ENCODE data around the gene ZDHHC11B. TPM values are rescaled to one million over a fixed set of nuclear protein-coding genes. Genes with fewer than 3 reads are reported as not detected.
"Not testable (repeated sequence)": the region's sequence is repeated elsewhere in the genome, so short reads cannot be mapped to it uniquely, and the experiment has no call there.

ZDHHC11B gene
- polyA plus RNA-seq, 3 donors = 4.3 to 5.4 (median 4.4) TPM

DNA sequence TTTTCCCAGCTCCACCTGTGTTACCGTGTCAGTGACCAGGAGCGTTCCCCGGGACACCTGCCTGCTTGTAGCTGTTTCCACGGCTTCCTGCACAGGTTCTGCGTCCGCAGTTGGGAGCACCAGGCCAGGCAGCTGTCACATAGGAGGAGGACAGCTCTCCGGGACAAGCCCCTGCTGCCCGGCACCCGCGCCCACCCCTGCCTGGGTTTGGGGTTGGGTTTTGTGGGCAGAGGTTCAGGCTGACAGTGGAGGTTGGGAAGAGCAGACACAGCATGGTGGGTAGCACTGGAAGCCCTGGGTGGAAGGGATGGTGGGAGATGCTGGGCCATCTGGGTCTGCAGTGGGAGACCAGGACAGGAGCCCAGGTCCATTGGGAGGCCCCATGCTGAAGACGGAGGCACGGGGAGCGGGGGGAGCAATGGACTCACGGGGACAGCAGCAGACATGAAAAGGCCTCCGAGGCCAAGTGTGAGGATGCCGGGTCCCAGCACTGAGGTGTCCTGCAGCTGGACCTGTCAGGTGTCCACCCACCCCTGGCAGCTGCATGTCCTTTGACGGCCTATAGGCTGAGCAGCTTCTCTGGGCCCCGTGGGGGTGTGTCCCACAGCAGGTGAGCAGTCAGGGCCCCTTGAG, 2.8 kb upstream of the ZDHHC11B start:
- DNase-seq (ENCODE audit: low read depth in 3 of 3, low spot score in 2 of 3) = not testable (repeated sequence)

DNA sequence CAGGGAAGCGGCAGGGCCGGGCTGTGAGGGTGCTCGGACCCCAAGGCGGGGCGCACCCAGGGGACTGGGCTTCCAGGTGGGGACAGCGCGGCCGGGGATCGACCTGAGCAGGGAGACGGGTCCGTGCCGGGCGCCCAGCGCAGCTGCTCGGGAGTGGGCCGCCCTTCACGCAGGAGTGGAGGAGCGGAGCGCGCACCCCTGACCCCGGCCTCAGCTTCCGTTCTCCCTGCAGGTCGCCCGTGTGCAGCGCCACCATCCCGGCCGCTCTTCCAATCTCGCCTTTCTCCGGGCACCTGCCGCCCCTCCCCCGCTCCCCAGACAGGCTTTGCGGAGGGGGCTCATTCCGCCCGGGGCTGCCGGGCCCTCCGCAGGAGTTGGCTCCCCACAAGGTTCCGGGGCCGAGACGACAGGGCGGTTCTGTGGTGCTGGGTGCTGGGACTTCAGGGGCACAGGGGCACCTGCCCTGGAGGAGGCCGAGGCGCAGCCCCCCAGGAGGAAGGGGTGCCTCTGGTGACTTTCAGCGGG, 714 bp upstream of the ZDHHC11B start:
- not testable (repeated sequence) for DNase-seq (ENCODE audit: low read depth in 3 of 3, low spot score in 2 of 3)

GRCh38 chr5:783881-784427, 575 bp downstream of the ZDHHC11B start:
- DNase-seq (ENCODE audit: low read depth in 3 of 3, low spot score in 2 of 3) = not testable (repeated sequence)

DNA sequence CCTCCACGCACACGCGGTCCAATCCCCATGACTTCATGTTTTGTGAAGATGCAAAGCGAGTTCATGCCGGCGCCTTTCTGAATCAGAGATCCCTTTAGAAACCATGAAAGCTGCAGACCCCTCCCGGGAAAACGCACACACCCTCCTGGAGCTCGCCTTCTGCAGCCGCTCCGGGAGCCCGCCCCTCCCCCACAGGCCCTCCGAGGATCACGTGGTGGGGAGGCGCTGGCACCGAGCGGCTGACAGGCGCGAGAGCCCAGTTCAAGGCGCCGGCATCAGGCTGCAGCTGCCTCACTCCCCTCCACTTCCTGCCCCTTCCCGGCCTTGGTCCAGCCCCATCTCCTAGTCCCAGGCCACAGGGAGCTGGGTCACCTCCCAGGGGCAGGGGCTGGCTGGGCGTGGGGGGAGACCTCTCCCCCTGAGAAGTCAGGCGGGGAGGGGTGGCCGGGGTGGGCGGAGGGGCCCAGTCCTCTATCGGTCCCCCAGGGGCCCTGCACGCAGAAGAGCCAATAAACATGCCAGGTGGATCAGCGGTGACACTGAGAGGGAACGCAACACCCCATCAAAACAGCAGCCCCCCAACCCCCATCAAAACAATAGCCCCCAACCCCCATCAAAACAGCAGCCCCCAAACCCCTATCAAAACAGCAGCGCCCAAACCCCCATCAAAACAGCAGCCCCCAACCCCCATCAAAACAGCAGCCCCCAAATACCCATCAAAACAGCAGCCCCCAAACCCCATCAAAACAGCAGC, 1.3 kb downstream of the ZDHHC11B start:
- DNase-seq (ENCODE audit: low read depth in 3 of 3, low spot score in 2 of 3) = not testable (repeated sequence)

DNA sequence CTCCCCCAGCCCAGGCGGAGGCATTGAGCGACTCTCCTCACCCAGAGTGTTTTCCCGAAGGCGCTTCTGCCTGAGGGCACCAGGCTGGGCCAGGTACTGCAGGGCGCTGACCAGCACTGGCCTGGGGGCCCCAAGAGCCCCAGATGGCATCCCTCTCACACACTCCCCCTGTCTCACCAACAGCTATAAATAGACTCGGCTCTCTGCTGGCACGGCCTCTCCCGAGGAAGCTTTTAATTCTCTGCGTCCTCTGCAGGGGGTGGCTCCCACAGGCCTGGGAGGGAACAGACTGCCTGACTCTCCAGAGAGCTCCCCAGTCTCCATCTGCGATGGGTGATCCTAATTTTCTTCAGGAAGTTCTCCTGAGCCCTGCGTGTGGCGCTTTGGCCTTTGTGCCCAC, 2.2 kb downstream of the ZDHHC11B start:
- not testable (repeated sequence) for DNase-seq (ENCODE audit: low read depth in 3 of 3, low spot score in 2 of 3)

DNA sequence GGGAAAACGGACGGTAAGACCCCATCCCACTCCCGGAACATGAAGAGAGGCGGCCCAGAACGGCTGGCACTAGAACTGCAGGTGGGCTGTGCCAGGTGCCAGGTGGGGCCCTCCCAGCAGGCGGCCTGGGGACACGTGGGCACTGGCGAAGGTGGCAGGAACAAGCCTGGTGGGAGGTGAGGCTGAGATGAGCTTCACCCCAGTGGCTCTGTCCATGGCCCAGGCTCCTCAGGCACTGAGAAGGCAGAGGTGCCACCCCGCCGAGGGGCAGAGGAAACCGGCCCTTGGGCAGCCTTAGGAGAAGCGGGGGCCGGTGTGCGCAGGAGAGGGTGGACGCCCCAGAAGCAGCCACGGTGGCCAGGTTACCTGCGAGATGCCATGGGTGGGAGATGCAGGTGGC, 4.0 kb downstream of the ZDHHC11B start:
- DNase-seq (ENCODE audit: low read depth in 3 of 3, low spot score in 2 of 3) = not testable (repeated sequence)

DNA sequence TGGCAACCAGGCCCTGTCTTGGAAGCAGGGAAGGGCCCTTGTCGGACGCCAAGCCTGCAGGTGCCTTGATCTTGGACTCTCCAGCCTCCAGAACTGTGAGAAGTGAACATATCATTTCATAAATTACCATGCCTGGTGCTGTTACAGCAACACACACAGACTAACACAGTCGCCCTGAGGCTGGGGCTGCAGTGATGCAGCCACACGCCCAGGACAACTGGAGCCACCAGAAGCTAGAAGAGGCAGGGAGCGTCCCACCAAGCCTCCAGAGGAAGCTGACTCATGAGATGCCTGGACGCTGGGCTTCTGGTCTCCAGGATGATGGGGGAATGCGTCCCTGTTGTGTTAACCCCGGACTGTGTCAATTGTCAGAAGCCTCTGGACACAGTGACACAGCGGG, 5.6 kb downstream of the ZDHHC11B start:
- DNase-seq (ENCODE audit: low read depth in 3 of 3, low spot score in 2 of 3) = not testable (repeated sequence)

DNA sequence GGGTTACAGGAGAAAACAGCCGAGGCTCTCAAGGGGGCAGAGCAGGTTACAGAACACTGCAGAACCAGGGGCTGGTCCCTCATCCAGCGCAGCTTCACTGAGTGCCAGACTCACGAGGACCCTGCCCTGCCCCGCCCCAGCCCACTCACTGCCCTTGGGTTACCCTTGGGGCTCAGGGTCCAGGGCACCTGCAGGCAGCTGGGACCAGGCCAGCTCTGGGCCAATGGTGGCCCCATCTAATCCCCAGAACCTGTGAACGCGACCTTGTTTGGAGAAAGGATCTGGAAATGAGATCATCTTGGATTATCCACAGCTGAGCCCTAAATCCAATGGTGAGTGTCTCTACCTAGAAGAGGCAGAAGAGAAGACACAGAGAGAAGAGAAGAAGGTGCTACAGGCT, 6.1 kb downstream of the ZDHHC11B start:
- not testable (repeated sequence) for DNase-seq (ENCODE audit: low read depth in 3 of 3, low spot score in 2 of 3)

DNA sequence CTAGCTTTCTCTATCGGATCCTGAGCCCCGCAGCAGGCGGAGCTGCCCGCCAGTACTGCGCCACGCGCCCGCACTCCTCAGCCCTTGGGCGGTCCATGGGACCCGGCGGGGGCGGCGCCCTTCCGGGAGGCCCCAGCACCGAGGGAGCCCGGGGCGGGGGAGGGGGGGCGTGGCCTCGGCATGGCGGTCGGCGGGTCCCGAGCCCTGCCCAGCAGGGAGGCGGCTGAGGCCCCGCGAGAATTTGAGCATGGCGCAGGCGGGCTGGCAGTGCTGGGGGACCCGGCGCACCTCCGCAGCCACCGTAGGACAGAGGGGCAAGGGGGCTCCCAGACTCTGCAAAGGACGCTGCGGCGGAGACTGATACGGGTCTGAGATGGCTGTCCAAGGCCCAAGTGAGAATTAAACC, 6.8 kb downstream of the ZDHHC11B start:
- DNase-seq (ENCODE audit: low read depth in 3 of 3, low spot score in 2 of 3) = no peak

- DNase-seq (ENCODE audit: low read depth in 3 of 3, low spot score in 2 of 3) = no peak
Observed at GRCh38 chr5:776862-777711, 7.4 kb downstream of the ZDHHC11B start.

DNA sequence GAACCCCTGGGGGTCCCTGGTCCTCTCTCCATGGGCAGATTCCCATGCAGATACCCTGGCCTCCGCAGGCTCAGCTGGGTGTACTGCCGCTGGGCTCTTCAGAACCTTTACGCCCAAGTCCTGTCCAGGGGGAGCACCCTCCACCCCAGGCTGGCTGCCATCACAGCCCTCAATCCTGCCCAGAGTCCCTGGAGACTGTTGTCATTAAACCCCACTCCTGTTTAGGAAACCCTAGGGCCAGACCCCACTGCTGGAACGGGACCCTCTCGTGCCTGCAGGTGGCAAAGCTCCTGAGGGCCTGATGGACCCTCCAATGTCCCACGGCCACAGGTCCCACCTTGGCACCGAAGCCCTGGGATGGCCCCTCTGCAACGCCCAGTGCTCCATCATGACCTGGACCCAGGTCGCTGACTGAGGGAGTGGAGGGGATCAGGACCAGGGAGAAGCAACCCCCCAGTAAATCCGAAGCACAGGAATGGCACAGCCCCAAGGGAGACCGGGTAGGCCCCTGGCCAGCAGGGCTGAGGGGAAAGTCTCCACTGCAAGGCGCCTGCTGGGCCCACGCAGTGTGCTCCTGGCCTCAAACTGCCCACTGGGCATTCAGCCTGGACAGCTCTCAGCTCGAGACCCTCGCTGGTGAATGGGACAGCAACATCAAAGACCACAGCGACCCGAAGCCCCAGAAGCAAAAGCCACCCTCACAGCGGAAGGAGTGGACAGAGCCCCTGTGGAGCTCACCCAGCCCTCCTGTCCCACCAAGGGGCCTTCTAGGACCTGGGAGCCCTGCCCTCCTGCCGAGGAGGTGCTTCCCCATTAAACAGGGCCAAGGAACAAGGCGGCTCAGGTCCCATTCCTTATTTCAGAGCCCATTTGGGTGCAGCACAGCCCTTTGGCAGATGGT, 8.3 kb downstream of the ZDHHC11B start:
- DNase-seq (ENCODE audit: low read depth in 3 of 3, low spot score in 2 of 3) = no peak

GRCh38 chr5:775595-775960, 9.0 kb downstream of the ZDHHC11B start:
- DNase-seq (ENCODE audit: low read depth in 3 of 3, low spot score in 2 of 3) = not testable (repeated sequence)

- DNase-seq (ENCODE audit: low read depth in 3 of 3, low spot score in 2 of 3) = not testable (repeated sequence)
Observed at GRCh38 chr5:774854-775505, 9.5 kb downstream of the ZDHHC11B start.

DNA sequence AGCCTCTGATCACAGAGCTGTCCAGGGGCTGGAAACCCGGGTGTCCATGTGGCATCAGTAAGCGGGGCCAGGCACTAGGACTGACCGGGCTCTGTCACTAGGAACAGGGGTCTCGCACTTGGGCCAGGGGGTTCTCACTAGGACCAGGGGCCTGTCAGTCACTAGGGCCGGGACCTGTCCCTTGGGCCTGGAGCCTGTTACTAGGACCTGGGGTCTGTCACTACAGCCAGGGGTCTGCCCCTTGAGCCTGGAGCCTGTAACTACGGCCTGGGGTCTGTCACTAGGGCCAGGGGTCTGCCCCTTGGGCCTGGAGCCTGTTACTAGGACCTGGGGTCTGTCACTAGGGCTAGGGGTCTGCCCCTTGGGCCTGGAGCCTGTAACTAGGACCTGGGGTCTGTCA, 10.2 kb downstream of the ZDHHC11B start:
- not testable (repeated sequence) for DNase-seq (ENCODE audit: low read depth in 3 of 3, low spot score in 2 of 3)

- no peak for DNase-seq (ENCODE audit: low read depth in 3 of 3, low spot score in 2 of 3)
Observed at GRCh38 chr5:773517-774264, 10.8 kb downstream of the ZDHHC11B start.

DNA sequence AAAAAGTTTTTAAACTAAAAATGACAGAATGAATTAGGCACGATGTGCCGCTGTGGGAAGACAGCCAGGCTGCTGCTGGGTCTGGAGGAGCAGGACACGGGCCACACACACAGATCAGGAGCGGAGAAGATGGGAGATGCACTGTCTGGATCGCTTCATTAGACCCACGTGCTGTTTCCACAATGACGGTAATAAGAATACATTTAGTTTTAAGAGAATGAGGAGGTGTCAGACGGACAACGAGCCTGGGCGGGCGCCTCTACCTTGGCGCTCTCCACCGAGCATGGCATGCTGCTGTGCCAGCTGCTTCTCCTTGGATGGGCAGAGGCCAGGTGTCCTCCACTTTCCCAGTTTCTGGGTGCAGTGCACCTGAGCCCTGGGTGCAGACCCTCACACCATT, 11.6 kb downstream of the ZDHHC11B start:
- DNase-seq (ENCODE audit: low read depth in 3 of 3, low spot score in 2 of 3) = not testable (repeated sequence)

DNA sequence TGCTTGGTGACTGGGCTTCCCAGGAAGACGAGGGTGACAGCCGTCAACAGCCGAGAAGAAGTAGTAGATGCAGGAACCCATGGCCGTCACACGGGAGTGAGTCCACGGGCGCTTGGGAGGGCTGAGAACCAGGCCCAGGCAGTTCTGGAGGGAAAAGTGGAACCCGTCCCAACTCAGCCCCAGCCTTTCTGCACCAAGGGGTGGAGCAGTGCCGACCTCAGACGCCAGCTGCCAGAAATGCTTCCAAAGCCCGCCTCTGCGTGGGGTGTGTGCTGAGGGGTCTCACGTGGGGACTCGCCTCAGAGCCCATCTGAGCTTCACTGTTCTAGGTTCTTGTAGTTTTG, 12.0 kb downstream of the ZDHHC11B start:
- DNase-seq (ENCODE audit: low read depth in 3 of 3, low spot score in 2 of 3) = not testable (repeated sequence)

GRCh38 chr5:771841-772546, 12.5 kb downstream of the ZDHHC11B start:
- DNase-seq (ENCODE audit: low read depth in 3 of 3, low spot score in 2 of 3) = not testable (repeated sequence)
